ENCODE results near the gene P2RY2.

- TF ChIP-seq, protein P1, sequence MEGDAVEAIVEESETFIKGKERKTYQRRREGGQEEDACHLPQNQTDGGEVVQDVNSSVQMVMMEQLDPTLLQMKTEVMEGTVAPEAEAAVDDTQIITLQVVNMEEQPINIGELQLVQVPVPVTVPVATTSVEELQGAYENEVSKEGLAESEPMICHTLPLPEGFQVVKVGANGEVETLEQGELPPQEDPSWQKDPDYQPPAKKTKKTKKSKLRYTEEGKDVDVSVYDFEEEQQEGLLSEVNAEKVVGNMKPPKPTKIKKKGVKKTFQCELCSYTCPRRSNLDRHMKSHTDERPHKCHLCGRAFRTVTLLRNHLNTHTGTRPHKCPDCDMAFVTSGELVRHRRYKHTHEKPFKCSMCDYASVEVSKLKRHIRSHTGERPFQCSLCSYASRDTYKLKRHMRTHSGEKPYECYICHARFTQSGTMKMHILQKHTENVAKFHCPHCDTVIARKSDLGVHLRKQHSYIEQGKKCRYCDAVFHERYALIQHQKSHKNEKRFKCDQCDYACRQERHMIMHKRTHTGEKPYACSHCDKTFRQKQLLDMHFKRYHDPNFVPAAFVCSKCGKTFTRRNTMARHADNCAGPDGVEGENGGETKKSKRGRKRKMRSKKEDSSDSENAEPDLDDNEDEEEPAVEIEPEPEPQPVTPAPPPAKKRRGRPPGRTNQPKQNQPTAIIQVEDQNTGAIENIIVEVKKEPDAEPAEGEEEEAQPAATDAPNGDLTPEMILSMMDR (IDR thresholded peaks at IDR 0.05): no peak
- TF ChIP-seq POLR2A (IDR thresholded peaks at IDR 0.05): no peak
Observed at GRCh38 chr11:73283276-73284000, 65.4 kb downstream of the P2RY2 start.

All from heart left ventricle (tissue), 13 donors.